Ectodermal cell (in vitro differentiated cells): ENCODE data around the gene SLC6A1.
"Not testable (repeated sequence)": the region's sequence is repeated elsewhere in the genome, so short reads cannot be mapped to it uniquely, and the experiment has no call there.

Source experiments
- H3K27ac ChIP-seq: 2 replicates; pipeline ENCODE4 v1.7.0; 2013; ENCODE audit warnings: mild to moderate bottlenecking, low read depth, low read length; ENCODE audit not compliant: insufficient read depth, poor library complexity, severe bottlenecking
- H3K27me3 ChIP-seq: 2 replicates; pipeline ENCODE4 v1.7.0; 2013; ENCODE audit warnings: mild to moderate bottlenecking, low read length; ENCODE audit not compliant: insufficient read depth, control insufficient read depth, poor library complexity, severe bottlenecking
- H3K36me3 ChIP-seq: one replicate; pipeline ENCODE4 v1.7.0; 2013; ENCODE audit warnings: low read length; ENCODE audit not compliant: control insufficient read depth, insufficient read depth
- H3K4me1 ChIP-seq: one replicate; pipeline ENCODE4 v1.7.0; 2013; ENCODE audit warnings: low read length; ENCODE audit not compliant: control insufficient read depth, insufficient read depth
- H3K4me3 ChIP-seq: 2 replicates; pipeline ENCODE4 v1.7.0; 2013; ENCODE audit warnings: low read depth, low read length, control low read depth; ENCODE audit not compliant: insufficient read depth
- H3K9me3 ChIP-seq: 2 replicates; pipeline ENCODE4 v1.7.0; 2013; ENCODE audit warnings: mild to moderate bottlenecking, low read length, moderate library complexity; ENCODE audit not compliant: control insufficient read depth
- WGBS, 2 experiments: methylation state at CpG; one replicate each; pipeline ENCODE4 v1.1.7; 2013; ENCODE audit warnings: missing lambda C conversion rate in 2 of 2; 5-methylcytosine and 5-hydroxymethylcytosine counted together

Gene SLC6A1

GRCh38 chr3:11056531-11057050 lies 64.0 kb downstream of the SLC6A1 start:
- Histone ChIP-seq H3K9me3 (no peaks in the 10 kb centered on the region), H3K4me1 (no peaks in the 10 kb centered on the region), H3K27me3 (peaks cover 4% of the 10 kb centered on the region), H3K36me3 (no peaks in the 10 kb centered on the region), H3K27ac (no peak overlapping the region), H3K4me3 (no peak overlapping the region)
- 72 to 77% methylated on average over 8 of the region's 8 CpGs for WGBS, 2 experiments

DNA sequence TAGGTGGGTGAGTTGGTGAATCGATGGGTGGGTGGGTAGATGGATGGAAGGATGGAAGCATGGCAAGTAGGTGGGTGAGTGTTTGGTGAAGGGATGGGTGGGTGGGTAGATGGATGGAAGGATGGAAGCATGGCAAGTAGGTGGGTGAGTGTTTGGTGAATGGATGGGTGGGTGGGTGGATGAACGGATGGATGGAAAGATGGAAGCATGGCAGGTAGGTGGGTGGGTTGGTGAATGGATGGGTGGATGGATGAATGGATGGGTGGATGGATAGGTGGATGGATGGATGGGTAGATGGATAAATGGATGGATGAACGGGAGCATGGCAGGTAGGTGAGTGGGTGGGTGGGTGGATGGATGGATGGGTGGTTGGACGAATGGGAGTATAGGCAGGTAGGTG lies 65.1 kb downstream of the SLC6A1 start:
- H3K9me3 ChIP-seq: no peaks in the 10 kb centered on the region
- WGBS, 2 experiments: 86 to 89% methylated on average over 4 of the region's 4 CpGs
- no peaks in the 10 kb centered on the region for H3K36me3 ChIP-seq
- peaks cover 4% of the 10 kb centered on the region for H3K27me3 ChIP-seq
- no peaks in the 10 kb centered on the region for H3K4me1 ChIP-seq
- H3K4me3 ChIP-seq: no peak overlapping the region
- no peak overlapping the region for H3K27ac ChIP-seq

- H3K27ac ChIP-seq: no peak overlapping the region
- peaks cover 4% of the 10 kb centered on the region for H3K27me3 ChIP-seq
- no peaks in the 10 kb centered on the region for H3K9me3 ChIP-seq
- 50 to 52% methylated on average over 14 of the region's 14 CpGs for WGBS, 2 experiments
- no peaks in the 10 kb centered on the region for H3K36me3 ChIP-seq
- no peaks in the 10 kb centered on the region for H3K4me1 ChIP-seq
- no peak overlapping the region for H3K4me3 ChIP-seq
Measured at GRCh38 chr3:11059090-11059798, 66.7 kb downstream of the SLC6A1 start.

GRCh38 chr3:11059799-11060115 lies 67.2 kb downstream of the SLC6A1 start:
- no peaks in the 10 kb centered on the region for H3K36me3 ChIP-seq
- H3K27me3 ChIP-seq: peaks cover 4% of the 10 kb centered on the region
- H3K27ac ChIP-seq: no peak overlapping the region
- no peak overlapping the region for H3K4me3 ChIP-seq
- H3K9me3 ChIP-seq: no peaks in the 10 kb centered on the region
- no peaks in the 10 kb centered on the region for H3K4me1 ChIP-seq

GRCh38 chr3:11060500-11061251 lies 68.1 kb downstream of the SLC6A1 start:
- peaks cover 4% of the 10 kb centered on the region for H3K27me3 ChIP-seq
- H3K27ac ChIP-seq: no peak overlapping the region
- WGBS, 2 experiments: 26% methylated on average over 35 of the region's 35 CpGs
- H3K36me3 ChIP-seq: no peaks in the 10 kb centered on the region
- H3K4me3 ChIP-seq: no peak overlapping the region
- no peaks in the 10 kb centered on the region for H3K4me1 ChIP-seq
- no peaks in the 10 kb centered on the region for H3K9me3 ChIP-seq

DNA sequence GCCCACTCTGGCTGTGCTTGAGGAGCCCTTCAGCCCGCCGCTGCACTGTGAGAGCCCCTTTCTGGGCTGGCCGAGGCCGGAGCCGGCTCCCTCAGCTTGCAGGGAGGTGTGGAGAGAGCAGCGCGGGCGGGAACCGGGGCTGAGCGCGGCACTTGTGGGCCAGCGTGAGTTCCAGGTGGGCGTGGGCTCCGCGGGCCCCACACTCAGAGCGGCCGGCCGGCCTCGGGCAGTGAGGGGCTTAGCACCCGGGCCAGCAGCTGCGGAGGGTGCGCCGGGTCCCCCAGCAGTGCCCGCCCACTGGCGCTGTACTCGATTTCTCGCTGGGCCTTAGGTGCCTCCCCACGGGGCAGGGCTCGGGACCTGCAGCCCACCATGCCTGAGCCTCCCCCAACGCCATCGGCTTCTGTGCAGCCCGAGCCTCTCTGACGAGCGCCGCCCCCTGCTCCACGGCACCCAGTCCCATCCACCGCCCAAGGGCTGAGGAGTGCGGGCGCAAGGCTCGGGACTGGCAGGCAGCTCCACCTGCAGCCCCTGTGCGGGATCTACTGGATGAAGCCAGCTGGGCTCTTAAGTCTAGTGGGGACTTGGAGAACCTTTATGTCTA lies 68.8 kb downstream of the SLC6A1 start:
- not testable (repeated sequence) for H3K4me1 ChIP-seq, H3K27me3 ChIP-seq, H3K9me3 ChIP-seq, H3K27ac ChIP-seq, H3K4me3 ChIP-seq, H3K36me3 ChIP-seq
- 79 to 81% methylated on average over 41 of the region's 41 CpGs for WGBS, 2 experiments

DNA sequence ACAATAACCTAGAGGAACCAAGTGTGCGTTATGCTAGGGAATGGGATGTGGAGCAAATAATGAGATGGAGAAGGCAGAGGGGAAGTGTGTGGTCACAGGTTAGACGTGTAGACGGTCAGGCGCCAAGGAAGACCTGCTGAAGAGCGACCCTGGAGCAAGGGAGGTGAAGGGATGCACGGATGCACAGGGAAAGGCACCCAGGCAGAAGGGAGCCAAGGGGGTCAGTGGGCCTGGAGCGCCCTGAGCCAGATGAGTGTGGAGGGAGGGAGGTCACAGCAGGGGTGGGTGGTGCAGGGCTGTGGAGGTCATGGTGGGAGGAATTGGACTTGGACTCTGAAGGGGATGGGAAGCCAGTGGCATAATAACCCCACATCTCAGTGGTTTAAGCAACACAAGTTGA lies 70.2 kb downstream of the SLC6A1 start:
- Histone ChIP-seq H3K36me3 (no peaks in the 10 kb centered on the region), H3K4me1 (no peaks in the 10 kb centered on the region), H3K27me3 (peaks cover 4% of the 10 kb centered on the region), H3K4me3 (no peak overlapping the region), H3K9me3 (no peaks in the 10 kb centered on the region), H3K27ac (no peak overlapping the region)
- WGBS, 2 experiments: 91 to 95% methylated on average over 7 of the region's 7 CpGs

- Histone ChIP-seq H3K4me1 (no peaks in the 10 kb centered on the region), H3K27me3 (no peaks in the 10 kb centered on the region), H3K27ac (no peak overlapping the region), H3K36me3 (no peaks in the 10 kb centered on the region), H3K9me3 (no peaks in the 10 kb centered on the region), H3K4me3 (no peak overlapping the region)
- 89 to 90% methylated on average over 26 of the region's 26 CpGs for WGBS, 2 experiments
Measured at GRCh38 chr3:11071096-11071755, 78.7 kb downstream of the SLC6A1 start.

GRCh38 chr3:11072631-11073030 lies 80.1 kb downstream of the SLC6A1 start:
- H3K27ac ChIP-seq: no peak overlapping the region
- 88 to 92% methylated on average over 4 to 5 of the region's 5 CpGs for WGBS, 2 experiments
- peaks cover 4% of the 10 kb centered on the region for H3K4me1 ChIP-seq
- H3K27me3 ChIP-seq: no peaks in the 10 kb centered on the region
- H3K9me3 ChIP-seq: no peaks in the 10 kb centered on the region
- H3K36me3 ChIP-seq: no peaks in the 10 kb centered on the region
- no peak overlapping the region for H3K4me3 ChIP-seq

GRCh38 chr3:11074011-11074410 lies 81.5 kb downstream of the SLC6A1 start:
- no peaks in the 10 kb centered on the region for H3K36me3 ChIP-seq
- peaks cover 4% of the 10 kb centered on the region for H3K4me1 ChIP-seq
- no peaks in the 10 kb centered on the region for H3K27me3 ChIP-seq
- 82 to 83% methylated on average over 2 of the region's 2 CpGs for whole genome bisulfite sequencing, 2 experiments
- no peaks in the 10 kb centered on the region for H3K9me3 ChIP-seq
- no peak overlapping the region for H3K4me3 ChIP-seq
- no peak overlapping the region for H3K27ac ChIP-seq
